K562 (cell line): ENCODE results near the gene ABCF2. TPM values are rescaled to one million over a fixed set of nuclear protein-coding genes. Genes with fewer than 3 reads are reported as not detected.

Experiments
- ATAC-seq: fragments of 200-7000 bp; cut with Tn5 transposase; 3 replicates; pipeline ENCODE4 v1.9.1; 2020; ENCODE audit warnings: moderate library complexity
- BruUV-seq: library from RNA; stranded (reverse); fragments of 400-500 nt; replicated peaks from 2 replicates; lab custom pipeline; 2021; lab: Mats Ljungman, UMichigan
- CTCF ChIA-PET: fragments of 300-600 bp; formaldehyde crosslinking; extraction: SDS; loops from one replicate; lab custom pipeline; 2021; ENCODE audit warnings: low intra/inter-chr PET ratio; lab: Yijun Ruan, JAX
- POLR2A ChIA-PET: fragments of 300-600, 350-650 bp; sonication (Branson Sonifier 250); formaldehyde crosslinking; extraction: SDS; loops from one replicate; lab custom pipeline; 2021; ENCODE audit warnings: antibody characterized with exemption, inconsistent platforms; lab: Yijun Ruan, JAX
- DNase-seq, 4 experiments: peaks; one replicate each; pipeline versions ENCODE4 v3.0.0 to v3.0.0-alpha.2; 2011 to 2018; ENCODE audit warnings: low spot score in 3 of 4, mixed read lengths in 3 of 4; ENCODE audit errors: extremely low read depth in 1 of 4
- FAIRE-seq: peaks from 2 replicates; lab custom pipeline; 2011; peaks lifted over from hg19 to GRCh38; lab: Jason Lieb, UNC
- H2AFZ ChIP-seq: 2 replicates; pipeline ENCODE4 v1.6.0; 2011; ENCODE audit warnings: low read depth, low read length, control low read depth, inconsistent platforms
- H3K27ac ChIP-seq: fragments of 200-600 bp; 3 replicates; pipeline ENCODE4 v1.8.0; 2011; ENCODE audit warnings: low read depth, mild to moderate bottlenecking, control low read depth, inconsistent platforms, low read length, moderate library complexity, mixed read lengths; ENCODE audit errors: extremely low read depth
- H3K27me3 ChIP-seq, 2 experiments: fragments of 300-600 bp in 1 of 2; 2 replicates in 1 of 2; 3 replicates in 1 of 2; pipeline versions ENCODE4 v1.6.0 to v1.8.0; 2011; ENCODE audit warnings: inconsistent platforms in 2 of 2, low read length in 2 of 2, mild to moderate bottlenecking in 1 of 2, mixed read lengths in 1 of 2, moderate library complexity in 1 of 2; ENCODE audit not compliant: control insufficient read depth in 2 of 2, insufficient read depth in 2 of 2
- H3K36me3 ChIP-seq: fragments of 300-600 bp; 3 replicates; pipeline ENCODE4 v1.8.0; 2011; ENCODE audit warnings: mild to moderate bottlenecking, low read length, inconsistent platforms; ENCODE audit not compliant: control insufficient read depth, insufficient read depth
- H3K4me1 ChIP-seq, 2 experiments: fragments of 200-600 bp in 1 of 2; replicated peaks in 1 of 2; 2 replicates in 1 of 2; 3 replicates in 1 of 2; pipeline versions ENCODE4 v1.5.1 to v1.8.0; 2011; ENCODE audit warnings: inconsistent platforms in 2 of 2, low read length in 2 of 2, mild to moderate bottlenecking in 1 of 2, mixed read lengths in 1 of 2, moderate library complexity in 1 of 2; ENCODE audit not compliant: control insufficient read depth in 2 of 2, insufficient read depth in 2 of 2
- H3K4me2 ChIP-seq: 2 replicates; pipeline ENCODE4 v1.6.1; 2011; ENCODE audit warnings: low read length, control low read depth, inconsistent platforms, mixed read lengths; ENCODE audit not compliant: insufficient read depth
- H3K4me3 ChIP-seq: fragments of 200-600 bp; sonication (generic), shearing (Covaris generic); 2 replicates; pipeline ENCODE4 v1.5.1; 2016; ENCODE audit warnings: control low read depth, inconsistent platforms
- H3K79me2 ChIP-seq: fragments of 200-600 bp; 3 replicates; pipeline ENCODE4 v1.8.0; 2011; ENCODE audit warnings: low read length, inconsistent platforms; ENCODE audit not compliant: control insufficient read depth, insufficient read depth
- H3K9ac ChIP-seq, 2 experiments: 2 replicates each; pipeline versions ENCODE4 v1.6.0 to v1.6.1; 2011; ENCODE audit warnings: low read depth in 2 of 2, low read length in 2 of 2, control low read depth in 1 of 2, inconsistent platforms in 1 of 2, mild to moderate bottlenecking in 1 of 2, mixed read lengths in 1 of 2; ENCODE audit not compliant: insufficient read depth in 1 of 2
- H3K9me1 ChIP-seq: one replicate; pipeline ENCODE4 v1.6.0; 2011; ENCODE audit warnings: inconsistent platforms, mild to moderate bottlenecking, low read length, moderate library complexity; ENCODE audit not compliant: control insufficient read depth, insufficient read depth
- H3K9me3 ChIP-seq: replicated peaks from 2 replicates; pipeline ENCODE4 v1.5.1; 2011; ENCODE audit warnings: low read depth, low read length, inconsistent platforms; ENCODE audit not compliant: control insufficient read depth, insufficient read depth
- H4K20me1 ChIP-seq: replicated peaks from 2 replicates; pipeline ENCODE4 v1.6.1; 2011; ENCODE audit warnings: low read length, inconsistent platforms, mixed read lengths; ENCODE audit not compliant: control insufficient read depth, insufficient read depth
- CREB1 ChIP-seq, 2 experiments: sonication (generic) in 1 of 2; formaldehyde crosslinking in 1 of 2; IDR thresholded peaks; 2 replicates each; pipeline versions ENCODE4 v1.6.1 to v1.8.0; 2012 to 2022; ENCODE audit warnings: inconsistent platforms in 1 of 2, mild to moderate bottlenecking in 1 of 2, missing genetic modification reagents in 1 of 2, moderate library complexity in 1 of 2
- HBP1 ChIP-seq: fragments of 450-650 bp; formaldehyde crosslinking; IDR thresholded peaks from 2 replicates; pipeline ENCODE4 v1.4.0; 2022; ENCODE audit warnings: missing genetic modification characterization
- HNRNPL ChIP-seq: fragments of 200-400 bp; formaldehyde crosslinking; IDR thresholded peaks from 2 replicates; pipeline ENCODE4 v1.6.1; 2017; ENCODE audit warnings: low read depth, mild to moderate bottlenecking, low read length
- NR3C1 ChIP-seq: sonication (generic); formaldehyde crosslinking; IDR thresholded peaks from 2 replicates; pipeline ENCODE4 v1.8.1; 2022; ENCODE audit warnings: missing genetic modification reagents
- RNF219 ChIP-seq: fragments of 250-450 bp; sonication (Bioruptor Pico); IDR thresholded peaks from 2 replicates; pipeline ENCODE4 v1.5.0; 2022; ENCODE audit warnings: mild to moderate bottlenecking
- SPI1 ChIP-seq: IDR thresholded peaks from 2 replicates; pipeline ENCODE4 v1.6.1; 2011; ENCODE audit warnings: low read depth, low read length, control low read depth, borderline replicate concordance
- SUPT5H ChIP-seq: fragments of 450-650 bp; IDR thresholded peaks from 2 replicates; pipeline ENCODE4 v1.6.1; 2016
- TRIM28 ChIP-seq: fragments of 450-650 bp; IDR thresholded peaks from 2 replicates; pipeline ENCODE4 v1.6.1; 2017
- ZBTB7A ChIP-seq: IDR thresholded peaks from 2 replicates; pipeline ENCODE4 v1.6.1; 2011; ENCODE audit warnings: low read depth, mild to moderate bottlenecking, low read length, moderate library complexity, borderline replicate concordance; ENCODE audit not compliant: control insufficient read depth
- ZNF263 ChIP-seq: sonication (generic); formaldehyde crosslinking; IDR thresholded peaks from 2 replicates; pipeline ENCODE4 v1.8.0; 2022; ENCODE audit warnings: mild to moderate bottlenecking, missing genetic modification reagents, borderline replicate concordance
- ZSCAN32 ChIP-seq: fragments of 450-650 bp; formaldehyde crosslinking; IDR thresholded peaks from 2 replicates; pipeline ENCODE4 v1.4.0; 2020; ENCODE audit warnings: mild to moderate bottlenecking, moderate library complexity
- WGBS: fragments of 100-300 bp; shearing (Covaris generic); methylation state at CpG from one replicate; pipeline ENCODE4 v1.1.6; 2016; ENCODE audit warnings: low coverage, mixed read lengths; ENCODE audit not compliant: insufficient coverage; ENCODE audit errors: missing lambda C conversion rate; 5-methylcytosine and 5-hydroxymethylcytosine counted together
- in situ Hi-C: fragments of 300-500 bp; cut with MboI; formaldehyde crosslinking; loops from 4 replicates; pipeline ENCODE4 v1.15.0; 2018; ENCODE audit warnings: inconsistent platforms, mixed read lengths
- intact Hi-C: fragments of 100-400 bp; cut with micrococcal nuclease; formaldehyde crosslinking; loops from 2 replicates; pipeline ENCODE4 v1.14.2; 2022
- polyA plus RNA-seq, 8 experiments: library from polyadenylated mRNA; depleted of rRNA in 4 of 8; stranded (reverse) in 5 of 8; unstranded in 3 of 8; fragments of >200 nt; fragmentation: Nextera tagmentation in 2 of 8; fragmentation: Illumina TruSeq in 1 of 8; extraction: Ambion mirVana in 2 of 8; extraction: Trizol in 1 of 8; gene quantifications; 2 replicates each; pipeline versions ENCODE4 v1.2.1 to v1.2.3, GENCODE V29; 2011 to 2014; ENCODE audit warnings: inconsistent platforms in 1 of 8, missing spikeins in 1 of 8
- total RNA-seq, 7 experiments: library from RNA; depleted of rRNA in 6 of 7; stranded (reverse); fragments of >200 nt in 6 of 7; fragmentation: Illumina TruSeq in 2 of 7; extraction: Trizol in 2 of 7; gene quantifications; 2 replicates each; pipeline versions ENCODE4 v1.2.1 to v1.2.3, GENCODE V29; 2011 to 2021; ENCODE audit warnings: low replicate concordance in 1 of 7
- TF ChIP-seq, protein P1 (sequence below): sonication (generic); formaldehyde crosslinking; IDR thresholded peaks from 2 replicates; pipeline ENCODE4 v1.8.1; 2023; ENCODE audit warnings: mild to moderate bottlenecking, missing genetic modification reagents
- TF ChIP-seq, protein P2 (sequence below): sonication (generic); formaldehyde crosslinking; IDR thresholded peaks from 2 replicates; pipeline ENCODE4 v1.4.0; 2020; ENCODE audit warnings: mild to moderate bottlenecking, missing genetic modification reagents

The ABCF2 gene
- total and polyA plus RNA-seq, 9 of the 15 experiments (the other 6 are each of a cell fraction or from before 2014, with no cell fraction given) = 62.1 to 224 (median 113) TPM

GRCh38 chr7:151247611-151248345 is 20.8 kb upstream of the ABCF2 start:
- peak overlapping the region; percentile 91 for H2AFZ ChIP-seq
- peaks cover 28% of the 10 kb centered on the region; the same call in 1 of the 2 replicates for H4K20me1 ChIP-seq
- peaks cover 8% of the 10 kb centered on the region for H3K9me1 ChIP-seq
- POLR2A ChIA-PET = interaction anchor here (0.6 to 1.2 kb wide), 2 partner anchors 14 to 28 kb away, joined by 3 to 4 read pairs; no protein-coding TSS in a partner anchor
- in situ Hi-C loops (no loop called here), intact Hi-C loops (loop anchor here (1.0 kb wide), 1 partner anchor 103 kb away; no protein-coding TSS in a partner anchor)
- CTCF ChIA-PET = interaction anchor here (0.5 to 1.6 kb wide), 2 partner anchors 22 to 56 kb away, joined by 3 to 11 read pairs; no protein-coding TSS in a partner anchor
- no peaks in the 10 kb centered on the region for H3K9me3 ChIP-seq
- H3K9ac ChIP-seq = peak overlapping the region; percentile 33 to 88; a peak in 3 of 4 replicates
- peaks cover 12 to 47% of the 10 kb centered on the region in 2 experiments; a peak in 4 of 5 replicates for H3K27me3 ChIP-seq
- H3K27ac ChIP-seq = no peak overlapping the region
- BruUV-seq = no TSS peak
- peak overlapping the region; percentile 32 for H3K4me3 ChIP-seq
- 12% methylated on average over 26 of the region's 29 CpGs for WGBS
- peak overlapping the region; percentile 66 for H3K4me2 ChIP-seq
- DNase-seq = peak in 1 of 4 experiments; percentile 43
- H3K36me3 ChIP-seq = no peaks in the 10 kb centered on the region
- no peak for FAIRE-seq
- H3K4me1 ChIP-seq = peaks cover 28 to 80% of the 10 kb centered on the region in 2 experiments
- ATAC-seq = no peak
- H3K79me2 ChIP-seq = no peaks in the 10 kb centered on the region
- no peak for TF ChIP-seq SUPT5H
- no peak for TF ChIP-seq CREB1 (IDR thresholded peaks at IDR 0.05)
- TF ChIP-seq CREB1 (CRISPR knock-in tag; IDR thresholded peaks at IDR 0.05) = no peak
- TF ChIP-seq NR3C1 (CRISPR knock-in tag) = no peak
- peak; percentile 7; the same call in 1 of the 2 replicates for TF ChIP-seq ZBTB7A
- no peak for TF ChIP-seq TRIM28
- TF ChIP-seq, protein P1, sequence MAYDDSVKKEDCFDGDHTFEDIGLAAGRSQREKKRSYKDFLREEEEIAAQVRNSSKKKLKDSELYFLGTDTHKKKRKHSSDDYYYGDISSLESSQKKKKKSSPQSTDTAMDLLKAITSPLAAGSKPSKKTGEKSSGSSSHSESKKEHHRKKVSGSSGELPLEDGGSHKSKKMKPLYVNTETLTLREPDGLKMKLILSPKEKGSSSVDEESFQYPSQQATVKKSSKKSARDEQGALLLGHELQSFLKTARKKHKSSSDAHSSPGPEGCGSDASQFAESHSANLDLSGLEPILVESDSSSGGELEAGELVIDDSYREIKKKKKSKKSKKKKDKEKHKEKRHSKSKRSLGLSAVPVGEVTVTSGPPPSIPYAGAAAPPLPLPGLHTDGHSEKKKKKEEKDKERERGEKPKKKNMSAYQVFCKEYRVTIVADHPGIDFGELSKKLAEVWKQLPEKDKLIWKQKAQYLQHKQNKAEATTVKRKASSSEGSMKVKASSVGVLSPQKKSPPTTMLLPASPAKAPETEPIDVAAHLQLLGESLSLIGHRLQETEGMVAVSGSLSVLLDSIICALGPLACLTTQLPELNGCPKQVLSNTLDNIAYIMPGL (CRISPR knock-in tag) = no peak
- no peak for TF ChIP-seq SPI1
- peak; percentile 76 for TF ChIP-seq ZNF263 (CRISPR knock-in tag)
- TF ChIP-seq ZSCAN32 (CRISPR knock-in tag) = no peak
- TF ChIP-seq HBP1 (CRISPR knock-in tag) = no peak
- TF ChIP-seq HNRNPL = no peak
- TF ChIP-seq RNF219 (CRISPR knock-in tag) = no peak
- TF ChIP-seq, protein P2, sequence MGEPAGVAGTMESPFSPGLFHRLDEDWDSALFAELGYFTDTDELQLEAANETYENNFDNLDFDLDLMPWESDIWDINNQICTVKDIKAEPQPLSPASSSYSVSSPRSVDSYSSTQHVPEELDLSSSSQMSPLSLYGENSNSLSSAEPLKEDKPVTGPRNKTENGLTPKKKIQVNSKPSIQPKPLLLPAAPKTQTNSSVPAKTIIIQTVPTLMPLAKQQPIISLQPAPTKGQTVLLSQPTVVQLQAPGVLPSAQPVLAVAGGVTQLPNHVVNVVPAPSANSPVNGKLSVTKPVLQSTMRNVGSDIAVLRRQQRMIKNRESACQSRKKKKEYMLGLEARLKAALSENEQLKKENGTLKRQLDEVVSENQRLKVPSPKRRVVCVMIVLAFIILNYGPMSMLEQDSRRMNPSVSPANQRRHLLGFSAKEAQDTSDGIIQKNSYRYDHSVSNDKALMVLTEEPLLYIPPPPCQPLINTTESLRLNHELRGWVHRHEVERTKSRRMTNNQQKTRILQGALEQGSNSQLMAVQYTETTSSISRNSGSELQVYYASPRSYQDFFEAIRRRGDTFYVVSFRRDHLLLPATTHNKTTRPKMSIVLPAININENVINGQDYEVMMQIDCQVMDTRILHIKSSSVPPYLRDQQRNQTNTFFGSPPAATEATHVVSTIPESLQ (CRISPR knock-in tag) = no peak
